ENCODE measurements around the gene DNAJC24.
A peak's percentile ranks its signal among the peaks of the same experiment; 100 is the strongest.
"Not testable (repeated sequence)": the region's sequence is repeated elsewhere in the genome, so short reads cannot be mapped to it uniquely, and the experiment has no call there.

DNAJC24 gene, protein sequence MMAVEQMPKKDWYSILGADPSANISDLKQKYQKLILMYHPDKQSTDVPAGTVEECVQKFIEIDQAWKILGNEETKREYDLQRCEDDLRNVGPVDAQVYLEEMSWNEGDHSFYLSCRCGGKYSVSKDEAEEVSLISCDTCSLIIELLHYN

DNA sequence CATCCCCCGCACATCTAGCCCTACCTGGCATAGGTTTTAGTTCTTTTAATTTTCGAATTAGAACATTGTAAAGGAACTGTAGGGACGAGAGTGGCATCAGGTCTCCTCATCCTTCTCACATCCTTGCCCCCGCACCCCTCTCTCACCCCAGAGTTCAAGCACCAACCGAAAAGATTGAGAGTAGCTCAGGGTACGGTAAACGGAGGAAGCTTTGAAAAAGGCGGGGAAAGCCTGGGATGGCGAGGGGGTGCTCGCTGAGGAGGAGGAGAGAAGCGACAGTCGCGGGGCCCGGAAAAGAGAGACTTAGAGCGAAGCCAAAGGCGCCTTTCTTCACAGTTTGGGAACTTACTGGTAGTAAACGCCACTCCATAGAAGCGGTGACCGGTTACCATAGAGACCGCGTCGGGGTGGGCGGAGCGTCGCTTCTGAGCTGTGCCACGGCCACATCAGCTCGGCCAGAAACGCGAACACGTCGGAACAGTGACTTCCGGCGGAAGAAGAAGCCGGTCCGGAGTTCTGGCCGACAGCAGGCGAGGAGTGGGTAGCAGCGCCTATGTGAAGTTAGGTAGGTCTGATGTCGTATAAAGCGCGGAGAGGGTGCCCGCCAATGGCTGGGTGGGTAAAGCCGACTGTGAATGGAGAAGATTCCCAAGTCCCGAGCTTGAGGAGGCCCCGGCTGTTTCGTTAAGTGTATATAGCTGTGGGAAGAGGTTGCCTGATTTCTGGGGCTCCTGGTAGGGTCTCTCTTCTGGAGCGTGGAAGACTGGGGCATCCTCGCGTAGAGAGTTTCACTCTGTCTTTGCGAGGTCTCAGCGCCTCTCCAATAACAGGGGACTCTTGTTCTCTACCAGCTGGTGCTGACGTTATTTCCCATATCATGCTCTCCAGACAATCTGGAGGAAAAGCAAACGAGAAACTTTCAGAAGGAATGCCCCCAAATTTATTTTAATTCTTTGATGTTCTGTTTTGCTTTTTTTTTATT lies at the start of gene DNAJC24, which contains the start of gene DCDC1:
Gene DNAJC24 (plus strand): TSS at position 513 of the 982 bp plus-strand sequence. CDS start 889 bp downstream, outside the sequence.
Gene DCDC1 (minus strand): TSS at position 392 of the 982 bp plus-strand sequence. CDS start 41,459 bp downstream, outside the sequence.
- DNase-seq (ENCODE audit: low spot score) = peak; percentile 94

GRCh38 chr11:31321494-31321893 lies 48.2 kb upstream of the DNAJC24 start:
- not testable (repeated sequence) for DNase-seq (ENCODE audit: low spot score)

DNA sequence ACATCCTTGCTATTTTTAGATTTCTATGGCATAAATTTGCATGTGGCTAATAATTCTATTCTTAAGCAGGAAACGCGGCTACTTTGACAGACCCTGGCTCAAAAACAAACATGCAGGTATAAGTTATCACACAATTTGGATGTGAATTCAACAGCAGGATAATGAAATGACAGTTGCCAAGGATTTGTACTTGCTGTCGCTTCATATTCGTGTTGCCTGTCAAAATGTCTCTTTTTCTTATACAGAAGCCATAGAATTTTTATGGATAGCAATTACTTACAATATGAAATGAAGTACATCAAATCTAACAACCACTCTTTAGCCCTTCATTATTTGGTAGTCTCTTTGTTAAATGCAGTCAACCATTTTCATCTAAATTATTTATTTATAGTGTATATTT lies 46.5 kb upstream of the DNAJC24 start:
- DNase-seq (ENCODE audit: low spot score) = no peak

GRCh38 chr11:31325160-31325559 lies 44.5 kb upstream of the DNAJC24 start:
- DNase-seq (ENCODE audit: low spot score) = no peak

GRCh38 chr11:31326470-31327148 lies 43.1 kb upstream of the DNAJC24 start:
- DNase-seq (ENCODE audit: low spot score) = no peak

GRCh38 chr11:31327417-31327816 lies 42.2 kb upstream of the DNAJC24 start:
- no peak for DNase-seq (ENCODE audit: low spot score)

- no peak for DNase-seq (ENCODE audit: low spot score)
Measured at GRCh38 chr11:31328697-31329096, 41.0 kb upstream of the DNAJC24 start.

DNA sequence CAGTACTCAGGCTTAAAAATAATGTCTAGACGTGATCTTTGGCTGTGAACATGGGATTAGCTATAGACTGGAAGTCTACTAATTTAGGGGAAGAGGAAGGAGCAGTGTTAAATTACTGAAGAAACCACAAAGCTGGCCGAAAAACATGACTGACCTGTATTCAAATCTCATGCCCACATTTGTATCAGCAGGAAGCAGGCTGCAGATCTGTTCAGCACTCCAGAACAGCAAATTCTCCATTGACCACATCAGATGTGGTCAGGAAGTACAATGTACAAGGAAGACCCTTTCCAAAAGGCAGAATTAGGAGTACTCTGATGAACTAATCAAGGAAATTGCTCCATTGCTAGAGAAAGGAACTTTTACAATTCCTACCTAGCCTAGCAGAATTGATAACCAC lies 31.9 kb upstream of the DNAJC24 start:
- DNase-seq (ENCODE audit: low spot score) = no peak

GRCh38 chr11:31340903-31341572 lies 28.6 kb upstream of the DNAJC24 start:
- DNase-seq (ENCODE audit: low spot score) = peak; percentile 36

DNA sequence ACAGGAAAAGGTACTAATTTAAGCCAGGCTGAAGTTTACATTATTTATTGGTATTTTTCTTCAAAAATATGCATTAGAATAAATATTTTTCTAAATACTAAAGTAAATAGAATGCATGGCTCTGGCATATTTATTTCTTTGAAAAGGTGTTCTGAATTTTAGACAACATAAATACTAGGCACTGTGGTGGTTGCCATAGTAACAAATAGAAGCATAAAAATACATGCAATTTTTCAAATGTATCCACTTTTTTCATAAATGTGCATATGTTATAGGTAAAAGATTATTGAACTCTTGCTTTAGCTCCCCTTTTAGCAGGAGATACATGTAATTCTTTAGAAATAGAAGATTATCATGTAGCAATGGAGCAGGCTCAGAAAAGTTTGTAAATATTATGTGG lies 18.5 kb upstream of the DNAJC24 start:
- DNase-seq (ENCODE audit: low spot score) = no peak

GRCh38 chr11:31355131-31355530 lies 14.5 kb upstream of the DNAJC24 start:
- DNase-seq (ENCODE audit: low spot score) = no peak

DNA sequence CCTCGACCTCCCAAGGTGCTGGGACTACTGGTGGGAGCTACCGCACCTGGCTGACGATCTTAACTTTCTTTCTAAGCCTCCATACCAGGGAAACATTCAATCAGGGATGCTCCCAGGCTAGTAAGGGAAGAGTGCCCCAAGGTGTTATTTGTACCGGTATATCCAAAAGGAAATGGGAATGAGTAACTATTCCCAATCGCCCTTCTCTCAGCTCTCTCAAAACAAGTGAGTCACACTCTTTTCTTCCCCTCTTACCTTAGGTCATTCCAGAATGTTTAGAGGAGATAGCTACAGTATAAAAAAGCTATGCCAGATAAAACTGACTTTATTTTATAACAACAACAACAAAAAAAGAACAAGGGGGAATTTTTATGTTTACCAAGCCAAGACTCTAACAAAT lies 13.8 kb upstream of the DNAJC24 start:
- no peak for DNase-seq (ENCODE audit: low spot score)

DNA sequence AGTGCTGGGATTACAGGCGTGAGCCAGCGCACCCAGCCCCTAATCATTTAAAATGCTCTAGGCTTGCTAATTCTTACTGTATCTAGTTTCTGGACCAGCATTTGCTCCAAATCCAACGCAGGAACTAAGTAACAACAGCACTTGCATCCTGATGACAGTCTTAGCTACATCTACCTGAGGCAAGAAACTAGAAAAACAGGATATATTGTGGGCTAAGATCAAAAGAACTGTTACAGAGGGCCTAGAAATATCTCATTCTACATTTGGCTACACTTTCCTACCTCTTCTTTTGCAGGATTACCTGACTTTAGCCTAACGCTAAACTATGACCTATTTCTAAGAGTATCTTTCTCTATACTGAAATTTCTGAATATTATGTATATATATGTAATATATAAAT lies 7.9 kb upstream of the DNAJC24 start:
- no peak for DNase-seq (ENCODE audit: low spot score)

DNA sequence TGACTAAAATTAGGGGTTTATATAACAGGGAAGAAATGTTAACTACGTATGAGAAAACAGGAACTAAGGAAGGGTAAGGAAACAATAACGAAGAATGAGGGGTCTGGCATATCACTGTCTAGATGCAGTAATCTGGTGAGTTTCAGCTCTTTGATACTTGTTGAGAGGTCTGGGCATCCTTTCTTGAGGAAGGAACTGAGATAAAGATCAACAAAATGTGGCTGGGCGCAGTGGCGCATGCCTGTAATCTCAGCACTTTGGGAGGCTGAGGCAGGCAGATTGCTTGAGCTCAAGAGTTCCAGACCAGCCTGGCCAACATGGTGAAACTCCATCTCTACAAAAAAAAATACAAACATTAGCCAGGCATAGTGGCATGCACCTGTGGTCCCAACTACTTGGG lies 2.9 kb upstream of the DNAJC24 start:
- DNase-seq (ENCODE audit: low spot score) = peak; percentile 25

DNA sequence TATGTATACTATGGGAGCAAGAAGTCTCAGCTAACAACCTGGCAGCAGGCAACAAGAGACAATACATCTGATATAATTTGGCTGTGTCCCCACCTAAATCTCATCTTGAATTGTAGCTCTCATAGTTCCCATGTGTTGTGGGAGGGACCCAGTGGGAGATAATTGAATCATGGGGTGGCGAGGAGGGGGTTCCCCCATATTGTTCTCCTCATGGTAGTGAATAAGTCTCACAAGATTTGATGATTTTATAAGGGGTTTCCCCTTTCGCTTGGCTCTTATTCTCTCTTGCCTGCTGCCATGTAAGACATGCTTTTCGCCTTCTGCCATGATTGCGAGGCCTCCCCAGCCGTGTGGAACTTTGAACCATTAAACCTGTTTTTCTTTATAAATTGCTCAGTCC lies 6.2 kb downstream of the DNAJC24 start:
- no peak for DNase-seq (ENCODE audit: low spot score)

- DNase-seq (ENCODE audit: low spot score) = no peak
Measured at GRCh38 chr11:31383116-31383515, 13.5 kb downstream of the DNAJC24 start.

DNA sequence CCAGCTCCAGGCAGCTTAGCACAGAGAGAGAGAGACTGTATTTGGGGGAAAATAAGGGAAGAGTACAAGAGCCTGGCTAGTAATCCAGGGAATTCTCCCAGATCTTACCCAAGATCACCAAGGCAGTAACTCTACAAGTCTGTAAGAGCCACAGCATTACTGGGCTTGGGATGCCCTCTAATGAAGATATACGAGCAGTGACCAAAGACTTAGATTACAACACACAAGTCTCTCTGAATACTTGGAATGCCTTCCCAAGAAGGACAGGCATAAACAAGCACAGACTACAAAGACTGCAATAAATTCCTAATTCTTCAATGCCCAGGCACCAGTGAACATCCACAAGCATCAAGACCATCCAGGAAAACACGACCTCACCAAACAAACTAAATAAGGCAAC lies 17.7 kb downstream of the DNAJC24 start:
- DNase-seq (ENCODE audit: low spot score) = no peak

DNA sequence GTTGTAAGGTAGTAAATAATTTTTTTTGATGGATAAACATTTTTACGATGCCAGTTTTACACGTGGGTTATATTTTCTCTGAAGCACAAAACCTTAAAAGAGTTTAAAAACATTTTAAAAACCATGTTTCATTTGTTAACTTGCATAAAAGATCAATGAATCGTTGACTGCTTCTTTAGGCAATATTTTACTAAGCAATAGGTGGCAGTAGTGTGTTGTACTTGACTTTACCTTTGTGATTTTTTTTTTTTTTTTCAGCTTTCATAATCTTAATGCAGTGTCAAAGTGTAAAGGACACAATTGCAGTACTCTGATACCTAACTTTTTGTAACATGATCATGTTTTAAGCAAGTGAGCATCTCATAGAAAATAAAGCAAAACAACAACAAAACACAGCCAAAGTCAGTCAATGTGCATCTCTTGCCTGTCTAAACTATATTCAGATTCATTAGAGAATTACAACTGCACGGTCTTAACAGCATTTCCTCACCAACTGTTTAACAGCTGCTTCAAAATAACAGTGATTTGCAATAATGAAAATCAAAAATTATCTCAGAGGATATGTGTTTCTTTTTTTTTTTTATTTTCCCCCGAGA lies 27.7 kb downstream of the DNAJC24 start:
- DNase-seq (ENCODE audit: low spot score) = peak; percentile 15

- no peak for DNase-seq (ENCODE audit: low spot score)
Measured at GRCh38 chr11:31404614-31405013, 35.0 kb downstream of the DNAJC24 start.

DNA sequence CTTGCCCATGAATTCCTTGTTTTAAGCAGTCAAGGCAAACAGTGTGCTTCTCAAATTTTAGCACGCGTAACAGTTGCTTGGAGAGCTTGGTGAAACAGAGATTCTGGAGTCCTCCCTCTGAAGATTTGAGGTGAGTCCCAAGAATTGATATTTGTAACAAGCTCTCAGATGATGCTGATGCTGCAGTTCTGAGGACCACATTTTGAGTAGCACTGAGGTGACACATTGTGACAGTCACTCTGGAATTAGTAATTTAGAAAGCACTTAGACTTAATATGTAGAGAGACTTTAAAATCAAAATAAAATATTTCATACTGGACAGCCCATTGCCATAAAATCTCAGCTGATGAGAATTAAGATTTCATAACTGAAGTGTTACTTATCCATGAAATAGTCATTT lies 38.5 kb downstream of the DNAJC24 start:
- DNase-seq (ENCODE audit: low spot score) = no peak

DNA sequence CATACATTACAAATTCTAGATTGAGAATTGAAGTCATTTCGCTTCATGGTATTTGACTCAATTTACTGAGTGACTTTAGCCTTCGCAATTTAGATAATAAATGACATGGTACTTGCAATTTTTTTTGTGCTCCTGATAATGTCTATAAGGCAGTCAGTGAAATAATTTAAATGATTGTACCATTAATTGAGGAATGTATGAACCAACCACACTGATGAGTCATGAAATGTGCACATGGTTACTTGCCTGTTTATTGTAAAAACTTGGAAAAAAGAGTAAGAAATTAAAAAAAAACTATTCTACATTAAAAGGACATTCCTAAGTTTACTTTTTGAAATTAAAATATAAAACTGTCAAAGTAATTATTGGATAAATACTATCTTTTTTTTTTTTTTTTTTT lies 43.3 kb downstream of the DNAJC24 start:
- DNase-seq (ENCODE audit: low spot score) = no peak

DNA sequence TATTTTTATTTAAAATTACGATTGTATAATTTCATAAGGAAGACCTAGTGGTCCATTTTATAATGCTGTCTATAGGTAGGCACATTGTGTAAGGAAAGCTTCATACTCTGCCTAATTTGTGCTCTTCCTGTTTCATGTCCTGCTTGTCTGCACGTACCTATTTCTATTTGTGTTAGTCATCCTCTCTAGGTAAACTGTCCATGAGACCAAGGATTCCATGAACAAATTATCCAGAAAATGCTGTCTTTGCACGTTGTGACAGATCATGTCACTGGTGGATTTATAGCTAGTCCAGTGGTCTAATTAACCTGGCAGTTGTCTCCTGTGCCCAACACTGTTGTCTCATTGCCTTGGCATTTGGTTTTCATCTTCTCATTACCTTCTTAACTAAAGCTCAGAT lies 44.7 kb downstream of the DNAJC24 start:
- DNase-seq (ENCODE audit: low spot score) = no peak
